ENCODE data around the gene NPAS3. TPM values are rescaled to one million over a fixed set of nuclear protein-coding genes. Genes with fewer than 3 reads are reported as not detected.

NPAS3 gene
- total and polyA plus RNA-seq, 2 of the 13 experiments (the other 11 are each of a cell fraction or from before 2014, with no cell fraction given) = not detected

DNA sequence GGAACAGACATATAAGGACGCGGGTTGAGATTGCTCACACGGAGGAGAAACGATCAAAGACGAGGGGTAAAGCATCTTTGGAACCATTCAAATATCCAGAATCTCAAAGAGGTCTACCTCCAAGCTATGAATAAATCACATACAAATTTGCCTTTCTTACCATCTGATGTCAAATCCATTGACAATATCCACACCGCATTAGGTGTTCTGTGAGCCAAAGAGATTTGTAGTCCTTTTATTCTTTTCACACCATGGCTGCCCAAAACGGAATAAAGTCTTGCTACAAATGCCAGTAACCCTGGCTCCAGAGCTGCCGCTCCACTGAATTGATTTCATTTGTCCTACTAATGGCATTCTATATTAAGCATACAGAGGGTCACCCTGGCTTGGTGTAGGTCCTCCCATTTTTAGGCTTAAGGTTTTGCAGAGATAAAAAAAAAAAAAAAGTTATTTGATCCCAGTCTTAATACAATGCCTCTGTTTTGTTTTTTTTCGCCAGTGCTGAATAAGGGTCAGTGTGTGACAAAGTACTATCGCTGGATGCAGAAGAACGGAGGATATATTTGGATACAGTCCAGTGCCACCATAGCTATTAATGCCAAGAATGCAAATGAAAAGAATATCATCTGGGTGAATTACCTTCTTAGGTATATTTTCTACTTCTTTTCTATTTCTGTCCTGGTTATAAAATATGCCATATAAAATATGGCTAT lies 854.9 kb downstream of the NPAS3 start:
- Histone ChIP-seq H3K36me3 (replicated peaks in 1 of 2; ENCODE audit: control insufficient read depth in 1 of 2, insufficient read depth in 2 of 2, low read length in 2 of 2) (no peaks in the 10 kb centered on the region), H3K4me3 (replicated peaks in 1 of 3; ENCODE audit: insufficient read depth in 1 of 3, low read depth in 2 of 3, low read length in 3 of 3) (no peak overlapping the region), H3K9ac (ENCODE audit: insufficient read depth, low read depth, low read length) (no peak overlapping the region), H4K20me1 (ENCODE audit: insufficient read depth, low read length) (no peaks in the 10 kb centered on the region), H3K4me2 (ENCODE audit: low read depth, low read length) (no peak overlapping the region), H3K27ac (ENCODE audit: extremely low read length, insufficient read depth, low read length) (no peak overlapping the region), H3K27me3 (ENCODE audit: control insufficient read depth in 1 of 2, insufficient read depth in 2 of 2, low read length in 2 of 2) (peaks cover 0 to 11% of the 10 kb centered on the region in 2 experiments; a peak in 2 of 5 replicates), H3K79me2 (ENCODE audit: insufficient read depth, low read length) (no peaks in the 10 kb centered on the region), H3K9me3 (ENCODE audit: low read length) (no peaks in the 10 kb centered on the region), H3K4me1 (ENCODE audit: insufficient read depth, low read length) (0 out of 2 replicates have a peak, but pooled peaks cover 4% of the 10 kb centered on the region), H2AFZ (ENCODE audit: low read length) (no peak overlapping the region)
- ATAC-seq (no peak), DNase-seq (ENCODE audit: low spot score) (no peak), FAIRE-seq (no peak)
- in situ Hi-C loops (cut with HindIII; ENCODE audit: extremely low pct_ligation_motif_present, low pct_unique_long_range_greater_than_20kb) (loop anchor here (5.0 kb wide), 3 partner anchors 316 to 1216 kb away; no protein-coding TSS in a partner anchor), intact Hi-C loops (cut with micrococcal nuclease; ENCODE audit: unreplicated experiment) (no loop called here)
- BruUV-seq (replicated peaks) = no TSS peak
- TF ChIP-seq, protein P1, sequence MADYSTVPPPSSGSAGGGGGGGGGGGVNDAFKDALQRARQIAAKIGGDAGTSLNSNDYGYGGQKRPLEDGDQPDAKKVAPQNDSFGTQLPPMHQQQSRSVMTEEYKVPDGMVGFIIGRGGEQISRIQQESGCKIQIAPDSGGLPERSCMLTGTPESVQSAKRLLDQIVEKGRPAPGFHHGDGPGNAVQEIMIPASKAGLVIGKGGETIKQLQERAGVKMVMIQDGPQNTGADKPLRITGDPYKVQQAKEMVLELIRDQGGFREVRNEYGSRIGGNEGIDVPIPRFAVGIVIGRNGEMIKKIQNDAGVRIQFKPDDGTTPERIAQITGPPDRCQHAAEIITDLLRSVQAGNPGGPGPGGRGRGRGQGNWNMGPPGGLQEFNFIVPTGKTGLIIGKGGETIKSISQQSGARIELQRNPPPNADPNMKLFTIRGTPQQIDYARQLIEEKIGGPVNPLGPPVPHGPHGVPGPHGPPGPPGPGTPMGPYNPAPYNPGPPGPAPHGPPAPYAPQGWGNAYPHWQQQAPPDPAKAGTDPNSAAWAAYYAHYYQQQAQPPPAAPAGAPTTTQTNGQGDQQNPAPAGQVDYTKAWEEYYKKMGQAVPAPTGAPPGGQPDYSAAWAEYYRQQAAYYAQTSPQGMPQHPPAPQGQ (CRISPR knock-in tag; IDR thresholded peaks at IDR 0.05; ENCODE audit: borderline replicate concordance) = no peak
- 0 out of 2 replicates have a peak, but pooled peaks have one; percentile 8 for TF ChIP-seq ZNF747 (CRISPR knock-in tag; IDR thresholded peaks at IDR 0.05; ENCODE audit: borderline replicate concordance)
- TF ChIP-seq, protein P2, sequence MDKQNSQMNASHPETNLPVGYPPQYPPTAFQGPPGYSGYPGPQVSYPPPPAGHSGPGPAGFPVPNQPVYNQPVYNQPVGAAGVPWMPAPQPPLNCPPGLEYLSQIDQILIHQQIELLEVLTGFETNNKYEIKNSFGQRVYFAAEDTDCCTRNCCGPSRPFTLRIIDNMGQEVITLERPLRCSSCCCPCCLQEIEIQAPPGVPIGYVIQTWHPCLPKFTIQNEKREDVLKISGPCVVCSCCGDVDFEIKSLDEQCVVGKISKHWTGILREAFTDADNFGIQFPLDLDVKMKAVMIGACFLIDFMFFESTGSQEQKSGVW (CRISPR knock-in tag; IDR thresholded peaks at IDR 0.05; ENCODE audit: borderline replicate concordance) = no peak
- ChIA-PET POLR2A (no interaction called here), CTCF (ENCODE audit: low intra/inter-chr PET ratio, low total read pairs) (interaction anchor here (1.1 to 4.8 kb wide), 9 partner anchors 118 to 1217 kb away, joined by 3 to 62 read pairs (median 5); no protein-coding TSS in a partner anchor)
- WGBS (ENCODE audit: low lambda C conversion rate) = 29% methylated on average over 11 of the region's 11 CpGs

Measured in HepG2 (cell line).